IPS-20b (cell line): ENCODE results near the gene DGKI.
A peak's percentile ranks its signal among the peaks of the same experiment; 100 is the strongest.
"Not testable (repeated sequence)": the region's sequence is repeated elsewhere in the genome, so short reads cannot be mapped to it uniquely, and the experiment has no call there.

ENCODE experiments used
- H3K27ac ChIP-seq: one replicate; pipeline ENCODE4 v1.5.1; 2013; ENCODE audit warnings: low read length
- H3K27me3 ChIP-seq: 2 replicates; pipeline ENCODE4 v1.6.1; 2013; ENCODE audit warnings: mild to moderate bottlenecking, low read length, inconsistent platforms; ENCODE audit not compliant: insufficient read depth
- H3K36me3 ChIP-seq: 2 replicates; pipeline ENCODE4 v1.6.1; 2013; ENCODE audit warnings: low read depth, mild to moderate bottlenecking, inconsistent platforms, low read length, moderate library complexity; ENCODE audit not compliant: insufficient read depth
- H3K4me1 ChIP-seq: 2 replicates; pipeline ENCODE4 v1.6.1; 2013; ENCODE audit warnings: mild to moderate bottlenecking, control low read depth, inconsistent platforms, low read length, moderate library complexity; ENCODE audit not compliant: insufficient read depth
- H3K4me3 ChIP-seq: 2 replicates; pipeline ENCODE4 v1.5.1; 2013; ENCODE audit warnings: mild to moderate bottlenecking, low read length, inconsistent platforms
- H3K9ac ChIP-seq: 2 replicates; pipeline ENCODE4 v1.6.1; 2013; ENCODE audit warnings: low read depth, mild to moderate bottlenecking, inconsistent platforms, low read length, moderate library complexity
- H3K9me3 ChIP-seq: 2 replicates; pipeline ENCODE4 v1.6.1; 2013; ENCODE audit warnings: mild to moderate bottlenecking, low read depth, low read length, inconsistent platforms; ENCODE audit not compliant: insufficient read depth

DGKI gene

DNA sequence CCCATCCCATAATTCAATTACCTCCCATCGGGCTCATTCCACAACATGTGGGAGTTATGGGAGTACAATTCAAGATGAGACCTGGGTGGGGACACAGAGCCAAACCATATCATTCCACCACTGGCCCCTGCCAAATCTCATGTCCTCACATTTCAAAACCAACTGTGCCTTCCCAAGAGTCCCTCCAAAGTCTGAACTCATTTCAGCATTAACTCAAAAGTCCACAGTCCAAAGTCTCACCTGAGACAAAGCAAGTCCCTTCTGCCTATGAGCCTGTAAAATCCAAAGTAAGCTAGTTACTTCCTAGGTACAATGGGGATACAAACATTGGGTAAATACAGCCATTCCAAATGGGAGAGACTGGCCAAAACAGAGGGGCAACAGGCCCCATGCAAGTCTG lies 15.2 kb downstream of the DGKI start:
- H3K27ac ChIP-seq, H3K4me3 ChIP-seq, H3K27me3 ChIP-seq, H3K36me3 ChIP-seq, H3K4me1 ChIP-seq, H3K9ac ChIP-seq: not testable (repeated sequence)
- peaks cover 28% of the 10 kb centered on the region for H3K9me3 ChIP-seq

DNA sequence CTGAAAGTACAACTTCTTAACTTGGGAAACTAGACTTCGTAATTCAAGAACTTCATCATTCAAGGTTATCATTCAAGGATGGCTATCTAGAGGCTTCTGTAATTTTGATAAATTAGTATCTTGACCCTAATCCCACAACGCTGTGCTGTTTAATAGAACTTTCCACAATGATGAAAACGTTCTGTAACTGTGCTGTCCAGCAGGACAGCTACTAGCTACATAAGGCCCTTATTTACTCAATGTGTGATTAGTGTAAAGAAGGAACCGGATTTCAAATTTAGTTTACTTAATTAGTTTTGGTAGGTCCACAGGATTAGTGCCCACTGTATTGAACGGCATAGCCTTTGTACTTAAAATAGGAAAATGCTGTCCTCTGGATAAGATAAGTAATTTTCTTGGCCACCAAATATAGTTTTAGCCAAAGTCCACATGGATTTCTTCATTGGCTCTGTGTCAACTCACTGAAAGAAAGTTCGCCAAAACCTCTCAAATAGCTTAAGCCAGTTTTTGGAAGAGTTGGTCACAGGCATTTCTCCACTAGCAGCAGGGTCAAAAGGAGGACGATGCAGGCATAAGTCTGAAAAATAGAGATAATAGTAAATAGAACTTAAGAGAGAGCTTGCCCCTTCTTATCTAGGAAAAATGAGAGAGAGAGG lies 17.3 kb downstream of the DGKI start:
- Histone ChIP-seq H3K27ac (no peak overlapping the region), H3K36me3 (peaks cover 3% of the 10 kb centered on the region), H3K27me3 (no peaks in the 10 kb centered on the region), H3K9me3 (peaks cover 28% of the 10 kb centered on the region), H3K9ac (no peak overlapping the region), H3K4me3 (no peak overlapping the region), H3K4me1 (no peaks in the 10 kb centered on the region)

- Histone ChIP-seq H3K27ac (no peak overlapping the region), H3K27me3 (no peaks in the 10 kb centered on the region), H3K4me1 (no peaks in the 10 kb centered on the region), H3K4me3 (no peak overlapping the region), H3K9me3 (peaks cover 24% of the 10 kb centered on the region), H3K9ac (no peak overlapping the region), H3K36me3 (peaks cover 3% of the 10 kb centered on the region)
These were observed 18.3 kb downstream of the DGKI start for GRCh38 chr7:137828456-137828855.

- H3K36me3 ChIP-seq, result no peaks in the 10 kb centered on the region
- no peaks in the 10 kb centered on the region for H3K27me3 ChIP-seq
- H3K9ac ChIP-seq, result no peak overlapping the region
- peaks cover 12% of the 10 kb centered on the region for H3K4me1 ChIP-seq
- no peak overlapping the region for H3K4me3 ChIP-seq
- H3K9me3 ChIP-seq, result no peaks in the 10 kb centered on the region
- no peak overlapping the region for H3K27ac ChIP-seq
These were observed 21.3 kb downstream of the DGKI start for GRCh38 chr7:137825489-137825888.

DNA sequence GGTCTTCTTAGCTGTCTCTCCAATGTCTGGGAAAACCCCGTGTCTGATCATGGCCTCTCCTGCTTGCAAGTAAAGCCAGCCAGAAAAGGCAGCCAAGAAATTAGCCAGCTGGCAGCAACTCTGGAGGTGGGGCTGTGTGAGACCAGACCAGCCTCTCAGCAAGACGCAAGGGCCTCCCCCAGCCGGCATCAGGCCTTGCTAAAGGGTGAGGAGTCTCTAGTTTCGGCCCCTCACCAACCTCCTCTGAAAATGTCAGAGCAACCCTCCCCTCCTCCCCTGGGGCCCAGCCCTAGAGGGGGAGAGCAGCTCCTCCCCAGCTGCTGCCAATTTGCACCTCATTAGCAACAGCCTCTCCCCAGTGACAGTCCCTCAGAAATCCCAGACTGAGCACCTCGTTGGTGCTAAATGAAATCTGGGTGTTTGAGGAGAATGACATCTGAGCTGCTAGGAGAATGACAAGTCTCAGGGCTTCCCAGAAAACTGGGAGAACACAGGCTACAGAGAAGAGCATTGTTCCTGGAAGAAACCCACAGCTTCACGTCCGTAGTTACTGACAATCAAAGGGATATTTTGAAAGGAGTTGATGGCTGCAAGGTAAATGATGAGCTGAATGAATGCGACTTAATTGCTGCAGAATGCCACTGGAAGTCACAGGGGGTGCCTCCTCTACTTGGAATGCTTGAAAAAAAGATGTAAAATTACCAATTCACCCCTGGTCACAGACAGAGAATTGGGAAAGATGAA lies 25.9 kb downstream of the DGKI start:
- Histone ChIP-seq H3K9me3 (no peaks in the 10 kb centered on the region), H3K4me1 (peaks cover 19% of the 10 kb centered on the region), H3K27me3 (no peaks in the 10 kb centered on the region), H3K36me3 (no peaks in the 10 kb centered on the region), H3K4me3 (peak overlapping the region; percentile 30), H3K27ac (no peak overlapping the region), H3K9ac (0 out of 2 replicates have a peak overlapping the region, but pooled peaks have one; percentile 14)

DNA sequence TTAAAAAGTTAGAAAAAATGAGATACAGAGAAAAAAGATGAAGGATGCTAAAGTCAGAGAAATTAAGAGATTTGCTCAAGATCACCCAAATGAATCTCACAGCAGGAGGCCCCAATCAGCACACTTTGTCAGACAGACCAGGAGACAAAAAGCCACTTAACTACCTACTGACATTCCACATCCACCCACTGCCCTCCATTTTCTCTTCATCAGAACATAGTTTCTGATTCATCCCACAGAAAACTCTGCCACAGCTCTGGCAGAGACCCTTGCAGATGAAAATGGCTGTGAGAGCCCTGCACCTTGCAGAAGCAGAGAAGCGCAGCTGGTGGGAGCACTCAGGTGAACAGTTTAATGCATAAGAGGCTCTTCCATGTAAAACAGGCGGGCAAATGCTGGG lies 26.6 kb downstream of the DGKI start:
- H3K9me3 ChIP-seq, result no peaks in the 10 kb centered on the region
- peak overlapping the region; percentile 30 for H3K4me3 ChIP-seq
- 0 out of 2 replicates have a peak overlapping the region, but pooled peaks have one; percentile 14 for H3K9ac ChIP-seq
- H3K4me1 ChIP-seq, result peaks cover 19% of the 10 kb centered on the region
- no peaks in the 10 kb centered on the region for H3K27me3 ChIP-seq
- H3K36me3 ChIP-seq, result no peaks in the 10 kb centered on the region
- no peak overlapping the region for H3K27ac ChIP-seq

DNA sequence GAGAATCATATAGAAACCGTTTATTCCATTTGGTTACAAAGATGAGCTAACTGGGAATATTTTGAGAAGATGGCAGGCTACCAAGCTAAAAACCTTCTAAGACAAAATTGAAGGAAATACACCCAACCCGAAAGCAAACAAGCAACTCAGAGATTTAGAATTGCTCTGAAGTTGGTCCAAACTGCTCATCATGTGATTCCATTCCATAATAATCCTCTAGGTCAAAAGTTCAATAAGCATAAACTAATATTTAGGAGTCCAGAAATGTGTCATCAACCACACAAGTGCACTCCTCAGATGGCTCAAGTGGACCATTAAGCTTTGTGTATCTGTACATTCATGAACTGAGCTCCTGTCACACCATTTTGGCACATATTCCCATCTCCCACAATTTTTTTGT lies 28.7 kb downstream of the DGKI start:
- no peak overlapping the region for H3K27ac ChIP-seq
- no peaks in the 10 kb centered on the region for H3K27me3 ChIP-seq
- H3K4me1 ChIP-seq, result peaks cover 19% of the 10 kb centered on the region
- no peak overlapping the region for H3K9ac ChIP-seq
- H3K36me3 ChIP-seq, result no peaks in the 10 kb centered on the region
- no peaks in the 10 kb centered on the region for H3K9me3 ChIP-seq
- H3K4me3 ChIP-seq, result no peak overlapping the region

- peaks cover 18% of the 10 kb centered on the region for H3K4me1 ChIP-seq
- no peaks in the 10 kb centered on the region for H3K9me3 ChIP-seq
- no peak overlapping the region for H3K9ac ChIP-seq
- no peak overlapping the region for H3K4me3 ChIP-seq
- H3K36me3 ChIP-seq, result no peaks in the 10 kb centered on the region
- no peaks in the 10 kb centered on the region for H3K27me3 ChIP-seq
- no peak overlapping the region for H3K27ac ChIP-seq
These were observed 30.0 kb downstream of the DGKI start for GRCh38 chr7:137816696-137817320.

DNA sequence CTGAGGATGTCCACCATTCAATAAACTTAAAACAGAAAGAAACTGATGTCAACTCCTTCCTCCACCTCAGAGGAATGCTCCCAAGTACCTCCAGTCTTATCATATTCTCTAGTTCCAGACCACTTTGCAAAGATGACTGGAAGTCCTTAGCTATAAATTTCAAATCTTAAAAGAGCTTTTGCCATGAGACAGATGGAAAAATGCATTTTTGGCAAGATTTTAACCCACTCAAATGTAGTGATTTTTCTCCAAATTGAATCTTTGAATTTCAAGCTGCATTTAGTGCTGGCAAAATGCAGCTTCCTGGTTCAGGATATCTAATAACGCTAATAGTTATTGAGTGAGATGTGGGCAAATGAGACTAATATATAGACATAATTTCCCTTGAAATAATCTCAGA lies 33.2 kb downstream of the DGKI start:
- H3K27me3 ChIP-seq, result no peaks in the 10 kb centered on the region
- H3K9me3 ChIP-seq, result no peaks in the 10 kb centered on the region
- H3K9ac ChIP-seq, result no peak overlapping the region
- H3K36me3 ChIP-seq, result no peaks in the 10 kb centered on the region
- H3K4me1 ChIP-seq, result no peaks in the 10 kb centered on the region
- no peak overlapping the region for H3K4me3 ChIP-seq
- H3K27ac ChIP-seq, result no peak overlapping the region

- Histone ChIP-seq H3K27ac (no peak overlapping the region), H3K4me3 (no peak overlapping the region), H3K9me3 (no peaks in the 10 kb centered on the region), H3K9ac (no peak overlapping the region), H3K36me3 (no peaks in the 10 kb centered on the region), H3K4me1 (peaks cover 9% of the 10 kb centered on the region), H3K27me3 (no peaks in the 10 kb centered on the region)
These were observed 36.5 kb downstream of the DGKI start for GRCh38 chr7:137810248-137810647.

GRCh38 chr7:137804836-137805235 lies 41.9 kb downstream of the DGKI start:
- H3K36me3 ChIP-seq, result no peaks in the 10 kb centered on the region
- no peak overlapping the region for H3K4me3 ChIP-seq
- H3K27ac ChIP-seq, result no peak overlapping the region
- no peaks in the 10 kb centered on the region for H3K27me3 ChIP-seq
- H3K9me3 ChIP-seq, result no peaks in the 10 kb centered on the region
- peaks cover 13% of the 10 kb centered on the region for H3K4me1 ChIP-seq
- no peak overlapping the region for H3K9ac ChIP-seq

GRCh38 chr7:137801491-137801890 lies 45.3 kb downstream of the DGKI start:
- Histone ChIP-seq H3K27me3 (no peaks in the 10 kb centered on the region), H3K27ac (no peak overlapping the region), H3K4me1 (peaks cover 13% of the 10 kb centered on the region), H3K9me3 (no peaks in the 10 kb centered on the region), H3K9ac (no peak overlapping the region), H3K4me3 (no peak overlapping the region), H3K36me3 (no peaks in the 10 kb centered on the region)
